Activated CD4-positive, CD25-positive, alpha-beta regulatory T cell treated with anti-CD3 and anti-CD28 coated beads, Interleukin-2, amount 50 U/mL, for 16 hours (primary cell): ENCODE results near the gene MYO3B.
"Not testable (repeated sequence)": the region's sequence is repeated elsewhere in the genome, so short reads cannot be mapped to it uniquely, and the experiment has no call there.

ENCODE experiments used
- DNase-seq: peaks from one replicate; pipeline ENCODE4 v3.0.0-alpha.2; 2020; ENCODE audit warnings: low read depth, low spot score

Gene MYO3B

GRCh38 chr2:170504810-170505145 lies 326.8 kb downstream of the MYO3B start:
- DNase-seq = no peak

- DNase-seq = no peak
These were observed 327.8 kb downstream of the MYO3B start for GRCh38 chr2:170505631-170506275.

GRCh38 chr2:170509452-170510193 lies 331.7 kb downstream of the MYO3B start:
- no peak for DNase-seq

- no peak for DNase-seq
These were observed 334.3 kb downstream of the MYO3B start for GRCh38 chr2:170512266-170512665.

GRCh38 chr2:170514140-170514539 lies 336.2 kb downstream of the MYO3B start:
- no peak for DNase-seq

- DNase-seq = no peak
These were observed 339.6 kb downstream of the MYO3B start for GRCh38 chr2:170517538-170517937.

- no peak for DNase-seq
These were observed 341.0 kb downstream of the MYO3B start for GRCh38 chr2:170518911-170519310.

- no peak for DNase-seq
These were observed 343.4 kb downstream of the MYO3B start for GRCh38 chr2:170521299-170521698.

- DNase-seq = no peak
These were observed 345.6 kb downstream of the MYO3B start for GRCh38 chr2:170523506-170523905.

GRCh38 chr2:170524828-170525565 lies 347.1 kb downstream of the MYO3B start:
- no peak for DNase-seq

- no peak for DNase-seq
These were observed 347.6 kb downstream of the MYO3B start for GRCh38 chr2:170525566-170525900.

- DNase-seq = no peak
These were observed 352.4 kb downstream of the MYO3B start for GRCh38 chr2:170530284-170530745.

- no peak for DNase-seq
These were observed 353.0 kb downstream of the MYO3B start for GRCh38 chr2:170530803-170531564.

GRCh38 chr2:170531876-170532275 lies 353.9 kb downstream of the MYO3B start:
- DNase-seq = no peak

GRCh38 chr2:170533156-170533555 lies 355.2 kb downstream of the MYO3B start:
- no peak for DNase-seq

GRCh38 chr2:170535552-170535951 lies 357.6 kb downstream of the MYO3B start:
- DNase-seq = no peak

- no peak for DNase-seq
These were observed 366.9 kb downstream of the MYO3B start for GRCh38 chr2:170544817-170545216.

GRCh38 chr2:170548304-170548703 lies 370.4 kb downstream of the MYO3B start:
- no peak for DNase-seq

- DNase-seq = no peak
These were observed 372.6 kb downstream of the MYO3B start for GRCh38 chr2:170550501-170550900.

GRCh38 chr2:170551899-170552298 lies 374.0 kb downstream of the MYO3B start:
- DNase-seq = not testable (repeated sequence)

GRCh38 chr2:170553748-170554147 lies 375.8 kb downstream of the MYO3B start:
- DNase-seq = no peak
